Adrenal gland (tissue), 12 donors: Measurements from ENCODE around the gene RTN3. TPM values are rescaled to one million over a fixed set of nuclear protein-coding genes. Genes with fewer than 3 reads are reported as not detected.

Source experiments
- DNase-seq, 7 donors: peaks; one replicate each; pipeline ENCODE4 v3.0.0-alpha.2; 2019 to 2020
- H3K27ac ChIP-seq, 5 donors: fragments of 200-600 bp; sonication (generic) in 4 of 5; 1 replicate in 3 of 5; 2 replicates in 2 of 5; pipeline versions ENCODE4 v1.5.1 to v1.8.0; 2016 to 2020; ENCODE audit warnings: mild to moderate bottlenecking in 1 of 5
- H3K27me3 ChIP-seq: fragments of 200-600 bp; 2 replicates; pipeline ENCODE4 v1.8.0; 2021
- H3K36me3 ChIP-seq, 2 donors: fragments of 200-600 bp; replicated peaks in 1 of 2; 1 replicate in 1 of 2; 2 replicates in 1 of 2; pipeline versions ENCODE4 v1.5.1 to v1.8.0; 2018 to 2022
- H3K4me1 ChIP-seq, 2 donors: fragments of 200-600 bp; replicated peaks in 1 of 2; 1 replicate in 1 of 2; 2 replicates in 1 of 2; pipeline versions ENCODE4 v1.5.1 to v1.8.0; 2018 to 2021
- H3K4me3 ChIP-seq, 4 donors: fragments of 200-600 bp; sonication (generic) in 3 of 4; one replicate each; pipeline ENCODE4 v1.5.1; 2016 to 2018
- H3K9me3 ChIP-seq, 3 donors: fragments of 200-600 bp; sonication (generic) in 1 of 3; replicated peaks in 1 of 3; 1 replicate in 2 of 3; 2 replicates in 1 of 3; pipeline versions ENCODE4 v1.5.1 to v1.8.0; 2016 to 2021
- CTCF ChIP-seq, 6 experiments: fragments of 450-650 bp in 4 of 6; fragments of 200-600 bp in 2 of 6; sonication (generic) in 1 of 6; IDR thresholded peaks; 1 replicate in 5 of 6; 2 replicates in 1 of 6; pipeline versions ENCODE4 v1.5.1 to v1.8.0; 2016 to 2021; ENCODE audit warnings: antibody characterized with exemption in 6 of 6, mild to moderate bottlenecking in 2 of 6, moderate library complexity in 1 of 6
- POLR2A ChIP-seq, 2 donors: fragments of 450-650 bp; IDR thresholded peaks; one replicate each; pipeline ENCODE4 v1.6.1; 2017; ENCODE audit warnings: antibody characterized with exemption in 2 of 2, mild to moderate bottlenecking in 2 of 2, moderate library complexity in 1 of 2
- WGBS, 4 donors: extraction: QIAGEN DNeasy Blood & Tissue Kit in 2 of 4; methylation state at CpG; one replicate each; pipeline versions ENCODE4 v1.1.5 to v1.1.7; 2013 to 2017; 5-methylcytosine and 5-hydroxymethylcytosine counted together
- intact Hi-C, 2 donors: fragments of 100-400 bp; cut with DNase I; formaldehyde crosslinking; loops; one replicate each; pipeline versions ENCODE4 v1.14.1 to v1.15.0; 2022 to 2023
- polyA plus RNA-seq, 3 donors: library from polyadenylated mRNA; stranded (reverse); fragments of 200-250 nt in 2 of 3; fragments of 350-450 nt in 1 of 3; fragmentation: Illumina TruSeq in 1 of 3; extraction: RNeasy Lipid Tissue Mini Kit (QIAGEN cat#74804) in 1 of 3; gene quantifications; one replicate each; pipeline ENCODE4 v1.2.3, GENCODE V29; 2013 to 2014
- total RNA-seq, 9 donors: library from RNA; depleted of rRNA in 4 of 9; stranded (reverse); fragments of >200 nt in 4 of 9; fragments of 120-200 nt in 1 of 9; fragmentation: NEBNext Ultra II Directional in 1 of 9; extraction: Animal tissue kit (Norgen Biotek cat#: 25700) in 1 of 9; gene quantifications; one replicate each; pipeline versions ENCODE4 v1.1.0 to v1.2.4, GENCODE V29; 2013 to 2023
- donor health status: healthy with polysubstance abuse.
- donor health status: Bipolar disorder and iron deficiency.
- donor health status: DM: yes; HTN: yes; CAD: no.
- donor health status: DM: no; HTN: no; CAD: no.
- donor health status: DM: no; HTN: no; CAD: no.
- donor health status: DM: yes; HTN: yes; CAD: no.

Gene RTN3
- total and polyA plus RNA-seq, 12 donors: 42.5 to 174 (median 95.3) TPM

DNA sequence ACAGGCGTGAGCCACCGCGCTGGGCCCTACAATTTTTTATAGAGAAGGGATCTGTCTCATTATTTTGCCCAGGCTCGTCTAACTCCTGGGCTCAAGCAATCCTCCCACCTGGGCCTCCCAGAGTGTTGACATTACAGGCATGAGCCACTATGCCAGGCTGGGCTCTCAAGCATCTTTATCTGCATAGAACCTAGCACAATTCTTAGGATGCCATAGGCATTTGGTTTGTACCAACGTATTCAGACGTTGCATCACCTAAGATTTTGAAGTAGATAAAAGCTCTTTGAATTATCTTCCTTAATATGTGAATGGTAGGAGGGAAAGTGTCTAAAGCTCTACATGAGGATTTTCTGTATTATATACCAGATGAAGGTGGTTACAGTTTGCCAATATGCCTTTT is 30.5 kb downstream of the RTN3 start:
- no peak for TF ChIP-seq CTCF (IDR thresholded peaks at IDR 0.05)
- TF ChIP-seq POLR2A (IDR thresholded peaks at IDR 0.05): no peak

GRCh38 chr11:63713766-63714165 is 32.5 kb downstream of the RTN3 start:
- Histone ChIP-seq H3K27me3 (no peaks in the 10 kb centered on the region), H3K4me1 (peaks cover 0 to 12% of the 10 kb centered on the region in 2 donors), H3K27ac (no peak overlapping the region), H3K36me3 (no peaks in the 10 kb centered on the region), H3K4me3 (no peak overlapping the region), H3K9me3 (no peaks in the 10 kb centered on the region)
- TF ChIP-seq CTCF (IDR thresholded peaks at IDR 0.05) (no peak), POLR2A (IDR thresholded peaks at IDR 0.05) (no peak)
- WGBS, 4 donors: 81 to 89% (median 87%) methylated on average over 2 of the region's 2 CpGs
- intact Hi-C loops: no loop called here
- peak in 3 of 7 donors; percentile 25 to 44 (median 26) for DNase-seq

More for the DNA sequence above, 30.5 kb downstream of the RTN3 start:
- no peaks in the 10 kb centered on the region for H3K9me3 ChIP-seq
- no peak for DNase-seq
- no peaks in the 10 kb centered on the region for H3K36me3 ChIP-seq
- H3K4me3 ChIP-seq: no peak overlapping the region
- no peaks in the 10 kb centered on the region for H3K27me3 ChIP-seq
- H3K4me1 ChIP-seq: peaks cover 0 to 20% of the 10 kb centered on the region in 2 donors
- intact Hi-C loops: no loop called here
- no peak overlapping the region for H3K27ac ChIP-seq
- 84 to 90% (median 89%) methylated on average over 6 of the region's 6 CpGs for WGBS, 4 donors

DNA sequence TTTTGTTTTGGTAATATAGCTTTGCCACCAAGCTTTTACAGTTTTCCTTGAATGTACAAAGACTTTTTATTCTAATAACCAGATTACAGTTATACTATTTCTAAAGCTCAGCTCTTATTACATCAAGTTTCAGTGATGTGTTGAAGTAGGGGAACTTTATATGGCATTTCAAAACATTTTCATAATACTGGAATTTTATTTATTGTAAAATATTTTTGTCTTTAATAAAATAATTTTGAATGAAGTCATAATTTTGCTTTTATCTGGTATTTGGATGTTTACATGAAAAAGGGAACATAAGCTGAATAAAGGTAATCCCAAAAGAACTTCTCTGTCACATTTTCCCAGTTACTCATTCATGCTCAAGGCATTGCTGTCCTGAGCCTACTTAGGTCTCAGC is 34.7 kb downstream of the RTN3 start:
- intact Hi-C loops: no loop called here
- no peak for DNase-seq
- Histone ChIP-seq H3K9me3 (no peaks in the 10 kb centered on the region), H3K36me3 (no peaks in the 10 kb centered on the region), H3K27me3 (no peaks in the 10 kb centered on the region), H3K4me1 (no peaks in the 10 kb centered on the region), H3K4me3 (no peak overlapping the region), H3K27ac (no peak overlapping the region)
- TF ChIP-seq POLR2A (IDR thresholded peaks at IDR 0.05): no peak
- no peak for TF ChIP-seq CTCF (IDR thresholded peaks at IDR 0.05)

DNA sequence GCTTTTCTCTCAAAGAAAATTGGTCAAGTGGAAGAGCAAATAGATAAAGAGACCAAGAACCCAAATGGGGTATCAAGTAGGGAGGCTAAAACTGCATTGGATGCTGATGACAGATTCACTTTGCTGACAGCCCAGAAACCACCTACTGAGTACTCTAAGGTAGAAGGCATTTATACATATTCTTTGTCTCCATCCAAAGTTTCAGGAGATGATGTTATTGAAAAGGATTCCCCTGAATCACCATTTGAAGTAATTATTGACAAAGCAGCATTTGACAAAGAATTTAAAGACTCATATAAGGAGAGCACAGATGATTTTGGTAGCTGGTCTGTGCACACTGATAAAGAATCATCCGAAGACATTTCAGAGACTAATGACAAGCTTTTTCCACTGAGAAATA is 37.7 kb downstream of the RTN3 start:
- TF ChIP-seq POLR2A (IDR thresholded peaks at IDR 0.05) (no peak), CTCF (IDR thresholded peaks at IDR 0.05) (no peak)
- Histone ChIP-seq H3K27ac (no peak overlapping the region), H3K36me3 (no peaks in the 10 kb centered on the region), H3K27me3 (no peaks in the 10 kb centered on the region), H3K9me3 (no peaks in the 10 kb centered on the region), H3K4me3 (no peak overlapping the region), H3K4me1 (no peaks in the 10 kb centered on the region)
- intact Hi-C loops: no loop called here
- WGBS, 4 donors: 89 to 100% (median 90%) methylated on average over 1 of the region's 1 CpG
- no peak for DNase-seq
